GM06990 (cell line): ENCODE measurements around the gene COX18.

Experiments
- DNase-seq: peaks from one replicate; pipeline ENCODE4 v3.0.0-alpha.2; 2011; ENCODE audit not compliant: insufficient read length; ENCODE audit errors: extremely low read depth
- H3K27me3 ChIP-seq: replicated peaks from 2 replicates; pipeline ENCODE4 v1.6.0; 2011; ENCODE audit warnings: low read length; ENCODE audit not compliant: control insufficient read depth, insufficient read depth
- H3K36me3 ChIP-seq: 2 replicates; pipeline ENCODE4 v1.5.1; 2011; ENCODE audit warnings: low read length; ENCODE audit not compliant: control insufficient read depth, insufficient read depth
- H3K4me3 ChIP-seq: replicated peaks from 2 replicates; pipeline ENCODE4 v1.5.1; 2011; ENCODE audit warnings: low read depth, mild to moderate bottlenecking, control low read depth, low read length
- TF ChIP-seq, protein P1 (sequence below): IDR thresholded peaks from 2 replicates; pipeline ENCODE4 v1.5.1; 2011; ENCODE audit warnings: low read length, control low read depth, mild to moderate bottlenecking, inconsistent platforms; ENCODE audit not compliant: insufficient read depth, poor library complexity, severe bottlenecking

The COX18 gene

GRCh38 chr4:73005514-73005913 lies 64.0 kb downstream of the COX18 start:
- TF ChIP-seq, protein P1, sequence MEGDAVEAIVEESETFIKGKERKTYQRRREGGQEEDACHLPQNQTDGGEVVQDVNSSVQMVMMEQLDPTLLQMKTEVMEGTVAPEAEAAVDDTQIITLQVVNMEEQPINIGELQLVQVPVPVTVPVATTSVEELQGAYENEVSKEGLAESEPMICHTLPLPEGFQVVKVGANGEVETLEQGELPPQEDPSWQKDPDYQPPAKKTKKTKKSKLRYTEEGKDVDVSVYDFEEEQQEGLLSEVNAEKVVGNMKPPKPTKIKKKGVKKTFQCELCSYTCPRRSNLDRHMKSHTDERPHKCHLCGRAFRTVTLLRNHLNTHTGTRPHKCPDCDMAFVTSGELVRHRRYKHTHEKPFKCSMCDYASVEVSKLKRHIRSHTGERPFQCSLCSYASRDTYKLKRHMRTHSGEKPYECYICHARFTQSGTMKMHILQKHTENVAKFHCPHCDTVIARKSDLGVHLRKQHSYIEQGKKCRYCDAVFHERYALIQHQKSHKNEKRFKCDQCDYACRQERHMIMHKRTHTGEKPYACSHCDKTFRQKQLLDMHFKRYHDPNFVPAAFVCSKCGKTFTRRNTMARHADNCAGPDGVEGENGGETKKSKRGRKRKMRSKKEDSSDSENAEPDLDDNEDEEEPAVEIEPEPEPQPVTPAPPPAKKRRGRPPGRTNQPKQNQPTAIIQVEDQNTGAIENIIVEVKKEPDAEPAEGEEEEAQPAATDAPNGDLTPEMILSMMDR: no peak
- Histone ChIP-seq H3K27me3 (no peaks in the 10 kb centered on the region), H3K4me3 (no peak overlapping the region), H3K36me3 (no peaks in the 10 kb centered on the region)
- no peak for DNase-seq
